ENCODE measurements around the gene CTNNA3. TPM values are rescaled to one million over a fixed set of nuclear protein-coding genes. Genes with fewer than 3 reads are reported as not detected.

The CTNNA3 gene
- total RNA-seq, 2 donors from 2014 or later, result 4.8 to 5.3 TPM

- DNase-seq (ENCODE audit: low spot score), result no peak
Measured at GRCh38 chr10:67011981-67012380, 684.0 kb downstream of the CTNNA3 start.

GRCh38 chr10:67011480-67011879, 684.5 kb downstream of the CTNNA3 start:
- intact Hi-C loops (cut with DNase I), result loop anchor here in 1 of 2 donors (5.0 kb wide), 1 partner anchor 859 kb away; no protein-coding TSS in a partner anchor
- DNase-seq (ENCODE audit: low spot score), result no peak

More at GRCh38 chr10:67011981-67012380, 684.0 kb downstream of the CTNNA3 start:
- intact Hi-C loops (cut with DNase I), result loop anchor here in 1 of 2 donors (5.0 kb wide), 1 partner anchor 860 kb away; no protein-coding TSS in a partner anchor

GRCh38 chr10:67005981-67006380, 690.0 kb downstream of the CTNNA3 start:
- DNase-seq (ENCODE audit: low spot score), result no peak
- intact Hi-C loops (cut with DNase I), result no loop called here

- no peak for DNase-seq (ENCODE audit: low spot score)
- intact Hi-C loops (cut with DNase I), result no loop called here
Measured at GRCh38 chr10:67004690-67005089, 691.3 kb downstream of the CTNNA3 start.

GRCh38 chr10:66999762-67000545, 696.0 kb downstream of the CTNNA3 start:
- no peak for DNase-seq (ENCODE audit: low spot score)
- intact Hi-C loops (cut with DNase I), result no loop called here

- intact Hi-C loops (cut with DNase I), result no loop called here
- no peak for DNase-seq (ENCODE audit: low spot score)
Measured at GRCh38 chr10:66996996-66997395, 699.0 kb downstream of the CTNNA3 start.

- intact Hi-C loops (cut with DNase I), result no loop called here
Measured at GRCh38 chr10:66990143-66990830, 705.7 kb downstream of the CTNNA3 start.

GRCh38 chr10:66983475-66983818, 712.5 kb downstream of the CTNNA3 start:
- DNase-seq (ENCODE audit: low spot score), result no peak
- intact Hi-C loops (cut with DNase I), result no loop called here

More at GRCh38 chr10:66990143-66990830, 705.7 kb downstream of the CTNNA3 start:
- DNase-seq (ENCODE audit: low spot score), result no peak

GRCh38 chr10:66982792-66983474, 713.1 kb downstream of the CTNNA3 start:
- DNase-seq (ENCODE audit: low spot score), result no peak
- intact Hi-C loops (cut with DNase I), result no loop called here

GRCh38 chr10:66982053-66982420, 714.0 kb downstream of the CTNNA3 start:
- DNase-seq (ENCODE audit: low spot score), result no peak
- intact Hi-C loops (cut with DNase I), result no loop called here

GRCh38 chr10:66981361-66982052, 714.5 kb downstream of the CTNNA3 start:
- no peak for DNase-seq (ENCODE audit: low spot score)
- intact Hi-C loops (cut with DNase I), result no loop called here

GRCh38 chr10:66980246-66980815, 715.7 kb downstream of the CTNNA3 start:
- DNase-seq (ENCODE audit: low spot score), result no peak
- intact Hi-C loops (cut with DNase I), result no loop called here

GRCh38 chr10:66964946-66965345, 731.0 kb downstream of the CTNNA3 start:
- intact Hi-C loops (cut with DNase I), result no loop called here
- DNase-seq (ENCODE audit: low spot score), result no peak

- intact Hi-C loops (cut with DNase I), result no loop called here
- no peak for DNase-seq (ENCODE audit: low spot score)
Measured at GRCh38 chr10:66958466-66958865, 737.5 kb downstream of the CTNNA3 start.

- intact Hi-C loops (cut with DNase I), result no loop called here
Measured at GRCh38 chr10:66951896-66952295, 744.1 kb downstream of the CTNNA3 start.

GRCh38 chr10:66943590-66943989, 752.4 kb downstream of the CTNNA3 start:
- intact Hi-C loops (cut with DNase I), result no loop called here
- DNase-seq (ENCODE audit: low spot score), result no peak

More at GRCh38 chr10:66951896-66952295, 744.1 kb downstream of the CTNNA3 start:
- no peak for DNase-seq (ENCODE audit: low spot score)

- DNase-seq (ENCODE audit: low spot score), result no peak
- intact Hi-C loops (cut with DNase I), result no loop called here
Measured at GRCh38 chr10:66942407-66942806, 753.6 kb downstream of the CTNNA3 start.

- DNase-seq (ENCODE audit: low spot score), result no peak
- intact Hi-C loops (cut with DNase I), result no loop called here
Measured at GRCh38 chr10:66941491-66941890, 754.5 kb downstream of the CTNNA3 start.

- intact Hi-C loops (cut with DNase I), result no loop called here
Measured at GRCh38 chr10:66940965-66941364, 755.0 kb downstream of the CTNNA3 start.

More at GRCh38 chr10:66940965-66941364, 755.0 kb downstream of the CTNNA3 start:
- DNase-seq (ENCODE audit: low spot score), result no peak

All from posterior vena cava (tissue), 2 donors.